Stimulated activated CD8-positive, alpha-beta memory T cell treated with anti-CD3 and anti-CD28 coated beads, Interleukin-7, amount 100 ng/mL, for 48 hours (primary cell): ENCODE measurements around the gene S100A14.
"Not testable (repeated sequence)": the region's sequence is repeated elsewhere in the genome, so short reads cannot be mapped to it uniquely, and the experiment has no call there.

Experiments
- DNase-seq, 2 donors: peaks; one replicate each; pipeline ENCODE4 v3.0.0-alpha.2; 2020; ENCODE audit warnings: low read depth in 1 of 2; ENCODE audit errors: extremely low read depth in 1 of 2

Gene S100A14

DNA sequence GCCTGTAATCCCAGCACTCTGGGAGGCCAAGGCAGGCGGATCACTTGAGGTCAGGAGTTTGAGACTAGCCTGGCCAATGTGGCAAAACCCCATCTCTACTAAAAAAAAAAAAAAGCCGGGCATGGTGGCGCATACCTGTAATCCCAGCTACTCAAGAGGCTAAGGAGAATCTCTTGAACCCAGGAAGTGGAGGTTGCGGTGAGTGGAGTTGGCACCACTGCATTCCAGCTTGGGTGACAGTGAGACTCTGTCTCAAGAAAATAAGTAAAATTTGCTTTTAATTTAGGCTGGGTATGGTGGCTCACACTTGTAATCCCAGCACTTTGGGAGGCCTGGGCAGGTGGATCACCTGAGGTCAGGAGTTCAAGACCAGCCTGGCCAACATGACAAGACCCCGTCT, 24.1 kb upstream of the S100A14 start:
- DNase-seq: not testable (repeated sequence)

DNA sequence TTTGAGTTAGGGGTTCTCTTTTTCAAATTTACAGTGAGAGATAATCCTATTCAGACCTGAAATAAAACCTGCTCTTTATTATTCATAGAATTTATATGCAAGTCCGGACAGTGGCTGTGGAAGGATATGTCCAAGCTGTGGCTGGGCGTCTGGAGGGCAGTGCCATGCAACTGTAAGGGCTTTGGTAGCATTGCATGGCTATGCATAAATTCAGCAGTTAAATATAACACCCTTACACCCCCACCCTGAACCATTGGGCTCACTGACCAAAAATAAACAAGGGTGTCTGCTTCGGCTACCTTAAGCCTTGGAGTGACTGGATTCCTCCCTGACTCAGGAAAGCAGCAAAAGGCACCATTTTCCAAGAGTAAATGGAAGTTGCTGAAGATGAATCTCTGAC, 23.2 kb upstream of the S100A14 start:
- DNase-seq: no peak

DNA sequence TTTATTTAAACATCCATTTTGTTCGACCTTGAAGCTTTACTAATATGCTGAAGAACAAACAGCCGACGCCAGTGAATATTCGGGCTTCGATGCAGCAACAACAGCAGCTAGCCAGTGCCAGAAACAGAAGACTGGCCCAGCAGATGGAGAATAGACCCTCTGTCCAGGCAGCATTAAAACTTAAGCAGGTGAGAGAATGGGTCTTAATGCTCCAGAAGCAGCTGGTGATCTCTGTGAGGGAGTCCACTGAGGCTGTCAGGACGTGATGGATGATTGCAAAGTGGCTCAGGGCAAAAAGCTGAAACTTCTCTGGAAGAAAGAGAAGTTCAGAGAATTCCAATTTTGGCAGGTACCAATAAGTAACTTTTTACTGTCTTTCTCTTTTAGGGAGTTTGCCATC, 22.1 kb upstream of the S100A14 start:
- no peak for DNase-seq

DNA sequence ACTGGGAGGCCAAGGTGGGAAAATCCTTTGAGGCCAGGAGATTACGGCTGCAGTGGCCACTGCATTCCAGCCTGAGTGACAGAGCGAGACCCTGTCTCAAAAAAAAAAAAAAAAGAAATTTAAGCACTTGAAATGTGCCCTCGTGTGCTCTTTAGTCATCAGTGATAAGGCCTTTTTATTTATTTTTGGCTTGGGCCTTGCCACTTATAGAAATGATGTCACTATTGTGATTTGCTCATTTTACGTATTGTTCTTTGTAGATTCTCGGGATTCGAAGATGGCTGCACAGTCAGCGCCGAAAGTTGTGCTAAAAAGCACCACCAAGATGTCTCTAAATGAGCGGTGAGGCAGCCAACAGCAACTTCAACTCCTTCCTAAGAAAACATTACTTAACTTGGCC, 20.2 kb upstream of the S100A14 start:
- no peak for DNase-seq

DNA sequence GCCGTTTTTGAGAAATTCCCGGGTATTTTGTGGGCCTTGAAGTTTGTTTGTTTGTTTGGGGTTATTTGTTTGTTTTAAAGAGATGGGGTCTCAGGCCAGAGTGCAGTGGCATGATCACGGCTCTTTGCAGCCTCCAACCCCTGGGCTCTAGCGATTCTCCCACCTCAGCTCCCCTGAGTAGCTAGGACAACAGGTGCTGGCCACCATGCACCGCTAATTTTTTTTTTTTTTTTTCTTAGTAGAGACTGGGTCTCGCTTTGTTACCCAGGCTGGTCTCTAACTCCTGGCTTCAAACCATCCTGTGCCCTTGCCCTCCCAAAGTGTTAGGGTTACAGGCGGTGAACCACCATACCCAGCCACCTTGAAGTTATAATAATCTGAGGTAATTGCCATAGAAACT, 19.7 kb upstream of the S100A14 start:
- no peak for DNase-seq

DNA sequence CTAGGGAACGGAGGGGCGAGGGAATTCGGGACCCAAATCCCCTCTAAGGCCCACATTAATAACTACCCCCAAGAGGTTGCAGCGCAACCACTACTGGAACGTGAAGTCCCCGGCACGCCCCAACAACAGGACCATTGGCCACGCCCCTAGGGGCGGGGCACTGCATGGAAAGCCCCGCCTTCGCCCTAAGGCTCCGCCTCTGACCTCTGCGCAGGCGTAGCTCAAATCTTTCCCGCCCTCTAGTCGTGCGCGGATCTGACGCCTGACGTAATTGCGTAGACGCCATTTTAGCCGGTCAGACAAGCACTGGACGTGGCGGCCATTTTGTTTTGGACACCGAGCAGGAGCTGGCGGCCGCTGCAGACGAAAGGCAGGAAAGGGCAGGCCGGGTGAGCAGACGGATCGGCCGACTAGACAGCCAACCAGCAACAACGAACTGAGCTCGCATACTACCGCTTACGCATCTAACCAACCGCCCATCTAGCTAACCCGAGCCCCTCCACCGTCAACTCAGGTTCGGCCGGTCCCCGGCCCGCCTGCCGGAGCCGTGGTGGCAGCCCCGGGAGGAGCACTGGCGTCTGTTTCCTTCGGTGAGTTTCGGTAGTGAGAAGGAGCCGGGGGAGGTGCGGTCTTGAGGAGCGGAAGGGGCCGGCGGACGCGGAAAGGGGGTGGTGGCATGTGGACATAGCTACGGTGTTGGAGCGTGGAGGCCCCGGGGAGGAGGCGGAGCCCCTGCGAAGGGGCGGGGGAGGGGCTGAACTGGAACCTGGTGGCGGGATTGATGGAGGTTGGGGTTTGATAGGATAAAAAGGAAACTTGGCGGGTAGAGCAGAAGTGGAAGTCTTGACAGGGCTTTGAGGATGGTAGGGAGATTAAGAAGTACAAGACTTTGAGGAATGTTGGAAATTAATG, 17.9 kb upstream of the S100A14 start, which contains the start of gene CHTOP:
TSS of gene CHTOP (plus strand) at position 313 of the 912 bp plus-strand sequence. CDS start 2,523 bp downstream, outside the sequence.
- DNase-seq: peak; percentile 92 to 96

DNA sequence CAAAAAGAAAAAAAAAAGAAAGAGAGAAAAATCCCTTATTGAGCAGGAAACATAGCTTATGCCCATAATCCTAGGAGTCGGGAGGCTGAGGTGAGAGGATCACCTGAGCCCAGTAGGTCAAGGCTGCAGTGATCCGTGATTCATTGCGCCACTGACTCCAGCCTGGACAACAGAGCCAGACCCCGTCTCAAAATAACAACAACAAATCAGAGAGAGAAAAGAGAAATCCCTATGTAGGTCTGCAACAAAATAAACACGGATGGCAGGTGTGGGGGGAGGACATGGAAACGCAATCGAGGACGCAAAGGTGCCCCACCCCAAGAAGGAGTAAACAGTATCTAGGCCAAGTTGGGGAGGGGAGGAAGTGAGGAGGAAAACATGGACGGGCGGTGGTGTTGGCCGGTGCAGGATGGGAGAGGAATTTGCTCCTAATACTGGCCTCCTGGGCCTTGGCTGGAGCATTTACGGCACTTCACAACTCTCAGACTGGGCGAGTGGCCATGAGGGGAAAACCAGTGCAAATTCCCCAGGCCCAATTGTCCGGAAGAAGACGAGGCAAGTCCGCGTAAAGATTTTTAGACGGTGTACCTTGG, 17.1 kb upstream of the S100A14 start:
- no peak for DNase-seq

DNA sequence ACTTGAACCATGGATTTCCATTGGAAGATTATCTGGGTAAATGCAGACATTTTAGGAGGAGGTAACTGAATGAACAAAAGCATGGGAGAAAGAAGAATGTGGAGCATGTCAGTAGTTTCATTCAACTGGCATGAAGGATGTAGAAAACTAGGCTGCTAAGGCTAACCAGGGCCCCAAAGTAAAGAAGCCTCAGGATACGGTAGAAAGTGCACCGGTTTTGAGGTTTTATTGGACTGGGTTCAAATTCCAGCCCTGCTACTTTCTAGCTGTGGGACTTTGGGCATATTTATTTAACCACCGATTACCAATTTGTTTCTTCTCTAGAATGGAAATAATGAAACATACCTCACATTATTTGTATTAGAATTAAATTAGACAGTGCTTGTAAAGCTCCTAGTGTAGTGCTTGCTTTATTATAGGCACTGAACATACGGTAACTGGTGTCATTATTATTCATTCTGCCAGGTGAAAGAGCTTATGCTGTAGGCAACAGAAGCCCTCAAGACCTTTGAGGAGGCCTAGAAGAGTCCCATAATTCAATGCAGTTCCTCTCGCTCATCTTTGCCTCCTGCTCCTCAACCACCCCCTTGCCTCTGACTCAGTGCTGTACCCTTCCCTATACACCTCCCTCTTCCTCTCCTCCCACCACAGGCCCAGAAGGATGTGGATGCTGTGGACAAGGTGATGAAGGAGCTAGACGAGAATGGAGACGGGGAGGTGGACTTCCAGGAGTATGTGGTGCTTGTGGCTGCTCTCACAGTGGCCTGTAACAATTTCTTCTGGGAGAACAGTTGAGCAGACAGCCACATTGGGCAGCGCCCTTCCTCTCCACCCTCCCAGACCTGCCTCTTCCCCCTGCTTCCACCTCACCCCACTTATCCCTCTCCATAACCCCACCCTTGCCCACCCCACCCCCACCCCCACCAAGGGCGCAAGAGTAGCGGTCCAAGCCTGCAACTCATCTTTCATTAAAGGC, 15.2 kb upstream of the S100A14 start:
- no peak for DNase-seq

DNA sequence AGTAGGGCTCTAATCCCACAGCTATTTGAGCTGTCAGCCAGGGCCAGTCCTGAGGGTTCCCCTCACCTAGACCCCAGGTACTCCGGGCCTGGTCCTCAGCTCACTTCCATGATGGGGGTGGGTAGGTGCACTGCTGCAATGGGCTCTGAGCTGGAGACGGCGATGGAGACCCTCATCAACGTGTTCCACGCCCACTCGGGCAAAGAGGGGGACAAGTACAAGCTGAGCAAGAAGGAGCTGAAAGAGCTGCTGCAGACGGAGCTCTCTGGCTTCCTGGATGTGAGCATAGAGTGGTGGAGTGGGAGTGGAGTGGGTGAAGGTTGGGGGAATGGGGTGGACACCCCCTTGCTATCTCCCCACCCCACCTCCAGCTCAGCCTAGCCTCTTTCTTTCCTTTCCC, 14.3 kb upstream of the S100A14 start:
- no peak for DNase-seq

DNA sequence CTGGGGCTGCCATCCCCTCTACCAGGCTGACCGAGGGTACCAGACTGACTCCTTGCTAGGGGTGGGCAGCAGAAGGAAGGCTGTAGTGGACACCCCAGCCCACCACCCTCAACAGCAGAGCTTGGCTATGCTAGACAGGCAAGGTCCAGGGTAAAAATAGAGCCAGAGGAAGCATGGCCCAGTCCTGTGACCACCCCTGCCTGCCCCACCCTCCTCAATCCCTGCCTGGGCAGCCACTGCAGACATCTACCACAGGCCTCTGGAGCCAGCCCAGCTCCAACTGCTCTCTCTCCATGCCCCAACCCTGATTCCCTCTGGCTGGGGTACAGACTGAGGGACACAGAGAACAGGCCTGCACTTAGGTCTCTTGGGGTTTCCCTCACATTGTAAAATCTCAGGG, 13.8 kb upstream of the S100A14 start:
- no peak for DNase-seq

DNA sequence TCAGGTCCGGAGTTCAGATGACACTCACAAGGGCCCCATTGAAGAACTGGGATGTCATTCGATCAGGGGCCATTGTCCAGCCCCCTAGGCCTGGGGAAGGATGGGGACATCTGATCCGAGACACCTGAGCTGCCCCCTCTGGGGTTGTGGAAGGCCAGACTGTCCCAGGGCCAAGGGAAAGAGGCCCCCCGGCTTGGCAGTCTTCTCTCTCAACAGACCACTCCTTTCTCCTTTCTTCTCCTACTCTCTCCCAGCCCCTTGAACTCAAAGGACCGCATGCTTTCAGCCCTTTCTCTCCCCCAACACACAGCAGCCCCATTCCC, 13.2 kb upstream of the S100A14 start:
- DNase-seq: no peak

DNA sequence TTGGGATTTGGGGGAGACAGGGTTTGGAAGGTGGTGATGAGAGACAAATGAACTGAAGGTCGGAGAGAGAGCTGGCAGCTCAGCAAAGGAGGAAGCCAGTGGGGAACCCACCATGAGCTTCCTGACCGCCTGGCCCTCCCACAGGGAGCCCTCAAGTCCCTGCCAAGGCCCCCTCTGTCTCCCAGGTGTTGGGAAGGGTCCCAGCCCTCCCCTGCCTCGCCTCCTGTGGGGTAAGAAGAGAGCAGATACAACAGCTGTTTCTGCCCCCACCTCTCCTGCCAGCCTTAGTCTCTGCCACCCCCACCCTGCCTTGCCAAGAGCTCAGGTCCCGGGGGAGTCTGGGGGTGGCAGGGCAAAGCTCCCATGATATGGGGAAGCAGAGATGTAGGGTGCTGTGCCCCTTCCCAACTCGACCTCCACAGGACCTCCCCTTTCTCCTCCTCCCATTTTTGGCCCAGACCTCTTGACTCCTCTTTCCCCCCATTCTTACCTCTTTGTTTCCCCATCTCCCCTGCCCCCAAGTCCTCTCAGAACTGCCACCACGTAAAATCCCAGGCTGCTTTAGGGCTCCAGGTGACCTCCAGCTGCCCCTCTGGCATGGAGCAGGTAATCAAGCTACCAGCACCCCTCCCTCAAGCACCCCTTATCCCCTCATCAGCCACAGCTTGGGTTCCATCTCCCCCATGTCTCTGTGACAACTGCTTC, 12.7 kb upstream of the S100A14 start:
- DNase-seq: no peak

DNA sequence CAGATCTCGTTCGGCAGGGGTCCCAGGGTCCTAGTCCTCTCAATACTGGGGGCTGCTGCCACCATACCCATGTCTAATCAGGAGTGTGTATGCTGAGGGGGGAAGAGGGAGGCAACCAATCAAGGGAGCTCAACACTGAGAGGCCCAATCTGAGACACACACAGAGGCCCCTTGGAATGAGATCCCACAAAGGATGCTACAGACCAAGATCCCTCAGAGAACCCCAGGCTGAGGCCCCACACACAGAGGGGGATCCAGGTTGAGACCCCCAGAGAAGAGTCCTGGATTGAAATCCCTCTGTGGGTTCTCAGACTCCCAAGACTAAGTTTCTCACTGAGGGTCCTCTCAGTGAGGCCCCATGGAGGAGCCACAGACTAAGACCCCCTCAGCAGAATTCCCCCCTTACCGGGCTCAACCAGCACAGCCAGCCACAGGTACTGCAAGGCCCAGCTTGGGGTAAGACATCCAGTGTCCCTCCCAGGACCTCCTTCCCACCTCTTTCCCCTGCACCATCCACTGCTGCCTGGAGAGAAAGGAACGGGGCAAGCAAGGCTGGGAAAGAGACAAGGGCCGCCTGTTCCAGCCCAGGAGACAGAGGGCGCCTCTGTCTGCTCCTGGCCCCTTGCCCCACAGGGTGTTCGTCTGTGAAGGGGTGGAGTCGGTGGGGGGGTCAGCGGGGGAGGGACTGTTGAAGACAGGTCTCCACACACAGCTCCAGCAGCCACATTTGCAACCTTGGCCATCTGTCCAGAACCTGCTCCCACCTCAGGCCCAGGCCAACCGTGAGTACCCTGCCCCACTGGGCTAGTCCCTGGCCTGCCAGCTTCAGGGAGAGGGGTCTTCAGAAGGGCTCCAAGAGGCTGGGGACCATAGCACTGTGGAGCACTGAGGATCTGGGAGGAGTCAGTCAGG, 11.8 kb upstream of the S100A14 start, which contains the start of gene S100A1:
TSS of gene S100A1 (plus strand) at position 720 of the 912 bp plus-strand sequence. CDS start 2,088 bp downstream, outside the sequence.
- no peak for DNase-seq

DNA sequence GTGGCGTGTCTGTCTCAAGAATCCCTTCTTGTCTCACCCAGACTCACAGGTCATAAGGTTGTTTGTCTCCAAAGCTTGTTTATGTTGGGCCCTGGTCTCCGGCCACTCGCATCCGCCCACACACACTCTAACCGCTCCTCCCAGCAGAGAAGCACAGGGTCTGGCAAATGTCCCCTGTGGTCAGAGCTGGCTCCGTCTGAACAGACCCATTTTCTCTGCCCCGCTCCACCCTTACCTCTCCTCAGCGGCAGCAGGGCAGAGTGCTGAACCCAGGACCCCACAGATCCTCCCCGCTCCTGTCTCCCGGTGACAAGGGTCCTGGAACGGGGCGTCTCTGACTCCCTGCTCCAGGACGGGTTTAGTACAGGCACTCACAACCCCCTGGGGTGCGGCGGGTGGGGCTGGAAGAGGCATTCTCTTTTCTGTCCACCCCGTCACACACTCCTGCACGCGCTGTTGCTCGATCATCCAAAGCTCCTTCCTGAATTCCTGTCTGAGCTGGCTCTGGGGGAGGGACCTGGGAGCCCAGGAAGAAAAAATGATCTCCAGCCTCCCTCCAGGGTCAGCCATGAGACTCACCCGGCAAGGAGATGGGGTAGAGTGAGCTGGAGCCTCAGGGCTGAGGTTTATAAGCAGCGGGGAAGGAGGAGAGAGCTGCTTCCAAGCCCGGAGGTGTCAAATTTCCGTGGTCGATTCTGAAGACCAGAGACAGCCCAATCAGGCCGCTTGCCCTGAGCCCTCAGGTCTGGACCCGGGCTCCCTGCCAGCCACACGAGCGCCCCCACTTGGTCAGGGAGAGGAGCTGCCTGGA, 11.0 kb upstream of the S100A14 start, which contains the start of gene S100A13:
TSS of gene S100A13 (minus strand) at position 602 of the 811 bp plus-strand sequence. CDS start 1,033 bp downstream, outside the sequence.
- no peak for DNase-seq

DNA sequence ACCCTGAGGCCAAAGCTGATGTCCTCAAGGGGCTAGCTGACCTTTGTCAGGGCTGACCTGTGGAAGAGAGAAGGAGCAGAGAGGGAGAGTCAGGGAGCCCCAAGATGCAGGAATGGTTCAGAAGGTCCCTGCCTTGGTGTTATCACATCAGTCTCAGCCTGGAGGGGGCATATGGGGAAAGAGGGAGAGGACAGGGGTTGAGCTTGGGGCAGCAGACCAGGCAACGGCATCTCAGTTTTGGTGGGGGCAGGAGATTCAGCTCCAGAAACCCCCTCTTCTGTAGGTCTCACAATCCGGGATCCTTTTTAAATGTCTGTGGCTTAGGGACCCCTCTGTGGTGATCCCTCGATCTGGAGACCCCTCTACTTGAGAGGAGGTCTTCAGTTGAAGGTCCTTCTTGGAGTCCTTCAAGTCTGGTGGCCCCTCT, 10.4 kb upstream of the S100A14 start:
- no peak for DNase-seq

DNA sequence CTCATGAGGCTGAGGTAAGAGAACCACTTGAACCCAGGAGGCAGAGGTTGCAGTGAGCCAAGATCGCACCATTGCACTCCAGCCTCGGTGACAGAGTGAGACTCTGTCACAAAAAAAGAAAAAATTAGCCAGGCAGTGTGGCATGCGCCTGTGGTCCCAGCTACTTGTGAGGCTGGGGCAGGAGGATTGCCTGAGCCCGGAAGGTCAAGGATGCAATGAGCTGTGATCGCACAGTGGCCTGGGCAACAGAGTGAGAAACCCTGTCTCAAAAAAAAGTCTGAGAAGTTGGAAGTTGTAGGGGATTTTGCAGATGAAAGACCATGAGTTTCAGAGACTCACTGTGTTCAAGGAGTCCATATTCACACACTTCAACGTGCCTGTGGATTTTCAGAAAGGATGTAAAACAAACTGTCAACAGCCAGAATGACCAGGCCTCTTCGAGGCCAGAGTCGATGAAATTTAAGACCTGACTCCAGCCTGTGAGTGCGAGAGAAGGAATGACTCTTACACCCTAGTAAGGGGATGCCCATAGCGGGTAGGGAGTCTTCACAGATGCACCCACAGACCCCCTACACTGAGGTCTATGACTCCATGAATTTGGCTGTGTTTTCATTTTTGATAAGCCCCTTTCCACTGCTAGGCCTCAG, 9.0 kb upstream of the S100A14 start:
- DNase-seq: no peak

DNA sequence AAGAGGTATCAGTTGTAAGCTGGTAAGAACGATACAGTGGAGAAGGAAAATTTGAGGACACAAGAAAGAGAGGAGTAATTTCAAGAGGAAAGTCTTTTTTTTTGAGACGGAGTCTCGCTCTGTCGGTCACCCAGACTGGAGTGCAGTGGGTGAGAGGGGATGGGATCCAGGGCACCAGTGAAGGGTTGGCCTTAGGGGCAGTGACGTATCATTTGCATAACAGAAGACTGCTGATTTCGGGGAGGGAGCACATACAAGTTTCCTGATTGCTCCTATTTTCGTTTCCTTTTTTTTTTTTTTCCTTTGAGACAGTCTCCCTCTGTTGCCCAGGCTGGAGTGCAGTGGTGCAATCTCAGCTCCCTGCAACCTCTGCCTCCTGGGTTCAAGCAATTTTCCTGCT, 7.0 kb upstream of the S100A14 start:
- DNase-seq: no peak

DNA sequence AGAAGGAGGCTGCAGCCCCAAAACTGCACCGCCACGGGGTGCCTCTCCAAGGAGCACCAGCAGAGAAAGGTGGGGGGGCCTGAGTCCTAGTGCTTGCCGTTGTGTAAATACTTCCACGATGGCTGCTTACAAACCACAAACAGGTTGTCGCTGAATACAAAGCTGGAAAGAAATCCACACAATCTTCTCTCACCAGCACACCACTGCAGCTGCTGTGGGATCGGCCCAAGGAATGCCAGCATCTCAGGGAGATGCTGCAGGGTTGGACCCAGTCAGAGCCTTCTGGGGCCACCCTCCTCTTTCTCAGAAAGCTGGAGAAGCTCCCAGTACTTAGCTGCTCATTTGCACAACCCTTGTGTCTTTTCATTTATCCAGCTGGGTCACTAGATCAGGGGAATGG, 3.0 kb upstream of the S100A14 start:
- DNase-seq: no peak
